SH-SY5Y (cell line): Measurements from ENCODE around the gene SPDEF.

Experiments used
- GATA2 ChIP-seq: IDR thresholded peaks from 2 replicates; pipeline ENCODE4 v1.6.1; 2011; ENCODE audit warnings: mild to moderate bottlenecking, low read depth, low read length
- GATA3 ChIP-seq: IDR thresholded peaks from 2 replicates; pipeline ENCODE4 v1.6.1; 2011; ENCODE audit warnings: low read depth, mild to moderate bottlenecking, low read length, moderate library complexity

- TF ChIP-seq GATA3 (no peak), GATA2 (no peak)
Measured at GRCh38 chr6:34601706-34602105, 45.6 kb upstream of the SPDEF start.
